Uterus (tissue), 2 donors: ENCODE results near the gene ZNF777.
"Not testable (repeated sequence)": the region's sequence is repeated elsewhere in the genome, so short reads cannot be mapped to it uniquely, and the experiment has no call there.

ENCODE experiments used
- POLR2A ChIP-seq, 2 donors: fragments of 450-650 bp; IDR thresholded peaks; one replicate each; pipeline ENCODE4 v1.6.1; 2016; ENCODE audit warnings: antibody characterized with exemption in 2 of 2, mild to moderate bottlenecking in 1 of 2, moderate library complexity in 1 of 2
- TF ChIP-seq, protein P1 (sequence below), 4 experiments: fragments of 200-600 bp in 2 of 4; fragments of 450-650 bp in 2 of 4; sonication (generic) in 2 of 4; IDR thresholded peaks; one replicate each; pipeline ENCODE4 v1.5.1; 2016 to 2019; ENCODE audit warnings: antibody characterized with exemption in 4 of 4, mild to moderate bottlenecking in 2 of 4, moderate library complexity in 1 of 4

- TF ChIP-seq, protein P1, sequence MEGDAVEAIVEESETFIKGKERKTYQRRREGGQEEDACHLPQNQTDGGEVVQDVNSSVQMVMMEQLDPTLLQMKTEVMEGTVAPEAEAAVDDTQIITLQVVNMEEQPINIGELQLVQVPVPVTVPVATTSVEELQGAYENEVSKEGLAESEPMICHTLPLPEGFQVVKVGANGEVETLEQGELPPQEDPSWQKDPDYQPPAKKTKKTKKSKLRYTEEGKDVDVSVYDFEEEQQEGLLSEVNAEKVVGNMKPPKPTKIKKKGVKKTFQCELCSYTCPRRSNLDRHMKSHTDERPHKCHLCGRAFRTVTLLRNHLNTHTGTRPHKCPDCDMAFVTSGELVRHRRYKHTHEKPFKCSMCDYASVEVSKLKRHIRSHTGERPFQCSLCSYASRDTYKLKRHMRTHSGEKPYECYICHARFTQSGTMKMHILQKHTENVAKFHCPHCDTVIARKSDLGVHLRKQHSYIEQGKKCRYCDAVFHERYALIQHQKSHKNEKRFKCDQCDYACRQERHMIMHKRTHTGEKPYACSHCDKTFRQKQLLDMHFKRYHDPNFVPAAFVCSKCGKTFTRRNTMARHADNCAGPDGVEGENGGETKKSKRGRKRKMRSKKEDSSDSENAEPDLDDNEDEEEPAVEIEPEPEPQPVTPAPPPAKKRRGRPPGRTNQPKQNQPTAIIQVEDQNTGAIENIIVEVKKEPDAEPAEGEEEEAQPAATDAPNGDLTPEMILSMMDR (IDR thresholded peaks at IDR 0.05), result not testable (repeated sequence)
- not testable (repeated sequence) for TF ChIP-seq POLR2A (IDR thresholded peaks at IDR 0.05)
These were observed 33.1 kb upstream of the ZNF777 start for GRCh38 chr7:149493975-149494374.
